Cortex of kidney (tissue), 1 donor: ENCODE data around the gene POMC.
"Not testable (repeated sequence)": the region's sequence is repeated elsewhere in the genome, so short reads cannot be mapped to it uniquely, and the experiment has no call there.

Experiments
- DNase-seq: peaks from one replicate; lab custom pipeline; 2025; lab: John Stamatoyannopoulos, UW

POMC gene

GRCh38 chr2:25132299-25132635, 36.1 kb downstream of the POMC start:
- DNase-seq = no peak

GRCh38 chr2:25131567-25132298, 36.6 kb downstream of the POMC start:
- DNase-seq = no peak

GRCh38 chr2:25131253-25131566, 37.2 kb downstream of the POMC start:
- DNase-seq = no peak

- DNase-seq = no peak
Measured at GRCh38 chr2:25129901-25130520, 38.4 kb downstream of the POMC start.

- DNase-seq = no peak
Measured at GRCh38 chr2:25127646-25128045, 40.7 kb downstream of the POMC start.

GRCh38 chr2:25127071-25127470, 41.3 kb downstream of the POMC start:
- not testable (repeated sequence) for DNase-seq

- no peak for DNase-seq
Measured at GRCh38 chr2:25125976-25126375, 42.4 kb downstream of the POMC start.

GRCh38 chr2:25125189-25125588, 43.2 kb downstream of the POMC start:
- no peak for DNase-seq

- DNase-seq = no peak
Measured at GRCh38 chr2:25123682-25124081, 44.7 kb downstream of the POMC start.

- no peak for DNase-seq
Measured at GRCh38 chr2:25122367-25122766, 46.0 kb downstream of the POMC start.

GRCh38 chr2:25119263-25119662, 49.1 kb downstream of the POMC start:
- DNase-seq = no peak

- no peak for DNase-seq
Measured at GRCh38 chr2:25116956-25117355, 51.4 kb downstream of the POMC start.

GRCh38 chr2:25115902-25116301, 52.5 kb downstream of the POMC start:
- no peak for DNase-seq

- no peak for DNase-seq
Measured at GRCh38 chr2:25115249-25115883, 53.0 kb downstream of the POMC start.

GRCh38 chr2:25112113-25112512, 56.3 kb downstream of the POMC start:
- no peak for DNase-seq
